Lower lobe of right lung (tissue), 2 donors: ENCODE results near the gene ZBTB33. TPM values are rescaled to one million over a fixed set of nuclear protein-coding genes. Genes with fewer than 3 reads are reported as not detected.

Experiments
- ATAC-seq, 2 donors: fragments of 200-7000 bp; cut with Tn5 transposase; one replicate each; pipeline ENCODE4 v1.9.1; 2020 to 2022; ENCODE audit warnings: mild to moderate bottlenecking in 2 of 2, moderate library complexity in 2 of 2
- DNase-seq: peaks from one replicate; pipeline ENCODE4 v3.0.0-alpha.2; 2020
- H3K27ac ChIP-seq: fragments of 200-600 bp; one replicate; pipeline ENCODE4 v1.8.0; 2022
- H3K27me3 ChIP-seq: fragments of 200-600 bp; one replicate; pipeline ENCODE4 v1.8.0; 2022; ENCODE audit warnings: low read depth
- H3K36me3 ChIP-seq: fragments of 200-600 bp; one replicate; pipeline ENCODE4 v1.8.0; 2022; ENCODE audit warnings: mild to moderate bottlenecking
- H3K4me1 ChIP-seq: fragments of 200-600 bp; one replicate; pipeline ENCODE4 v1.8.0; 2022
- H3K4me3 ChIP-seq: fragments of 200-600 bp; one replicate; pipeline ENCODE4 v1.8.0; 2022; ENCODE audit warnings: mild to moderate bottlenecking
- H3K9me3 ChIP-seq: fragments of 200-600 bp; one replicate; pipeline ENCODE4 v1.8.0; 2022
- CTCF ChIP-seq: fragments of 200-600 bp; IDR thresholded peaks from one replicate; pipeline ENCODE4 v1.8.0; 2022; ENCODE audit warnings: antibody characterized with exemption, mild to moderate bottlenecking
- intact Hi-C: fragments of 100-400 bp; cut with DNase I; formaldehyde crosslinking; loops from one replicate; pipeline ENCODE4 v1.11.0; 2022
- total RNA-seq: library from RNA; stranded (reverse); fragmentation: NEBNext Ultra II Directional; extraction: Animal tissue kit (Norgen Biotek cat#: 25700); gene quantifications from one replicate; pipeline ENCODE4 v1.2.1, GENCODE V29; 2021
- donor health status: DM: no; HTN: yes; CAD: no; lungs with severe emphysema.

Gene ZBTB33
- total RNA-seq, 1 donor from 2014 or later = 21.4 TPM

- intact Hi-C loops = no loop called here
- ATAC-seq (no peak), DNase-seq (no peak)
- Histone ChIP-seq H3K4me1 (no peaks in the 10 kb centered on the region), H3K9me3 (no peaks in the 10 kb centered on the region), H3K27me3 (no peaks in the 10 kb centered on the region), H3K4me3 (no peak overlapping the region), H3K36me3 (peaks cover 12% of the 10 kb centered on the region), H3K27ac (no peak overlapping the region)
- no peak for TF ChIP-seq CTCF
Observed at GRCh38 chrX:120236687-120237479, 13.7 kb upstream of the ZBTB33 start.

- peaks cover 7% of the 10 kb centered on the region for H3K4me1 ChIP-seq
- DNase-seq (no peak), ATAC-seq (no peak)
- no peak overlapping the region for H3K27ac ChIP-seq
- H3K27me3 ChIP-seq = no peaks in the 10 kb centered on the region
- no peak overlapping the region for H3K4me3 ChIP-seq
- H3K36me3 ChIP-seq = peaks cover 12% of the 10 kb centered on the region
- intact Hi-C loops = no loop called here
- TF ChIP-seq CTCF = no peak
- H3K9me3 ChIP-seq = no peaks in the 10 kb centered on the region
Observed at GRCh38 chrX:120238933-120239332, 11.7 kb upstream of the ZBTB33 start.

GRCh38 chrX:120242813-120243212, 7.8 kb upstream of the ZBTB33 start:
- no peak overlapping the region for H3K27ac ChIP-seq
- no peaks in the 10 kb centered on the region for H3K9me3 ChIP-seq
- intact Hi-C loops = no loop called here
- peaks cover 12% of the 10 kb centered on the region for H3K36me3 ChIP-seq
- DNase-seq (no peak), ATAC-seq (no peak)
- peaks cover 9% of the 10 kb centered on the region for H3K4me1 ChIP-seq
- no peak for TF ChIP-seq CTCF
- H3K27me3 ChIP-seq = no peaks in the 10 kb centered on the region
- H3K4me3 ChIP-seq = no peak overlapping the region

GRCh38 chrX:120244395-120244734, 6.2 kb upstream of the ZBTB33 start:
- H3K4me1 ChIP-seq = peaks cover 9% of the 10 kb centered on the region
- intact Hi-C loops = no loop called here
- H3K27me3 ChIP-seq = no peaks in the 10 kb centered on the region
- TF ChIP-seq CTCF = no peak
- H3K27ac ChIP-seq = peak overlapping the region; percentile 91
- DNase-seq = no peak
- H3K36me3 ChIP-seq = peaks cover 7% of the 10 kb centered on the region
- H3K4me3 ChIP-seq = peak overlapping the region; percentile 67
- no peak for ATAC-seq
- no peaks in the 10 kb centered on the region for H3K9me3 ChIP-seq

- no peaks in the 10 kb centered on the region for H3K9me3 ChIP-seq
- peak; percentile 75 for DNase-seq
- intact Hi-C loops = no loop called here
- TF ChIP-seq CTCF = no peak
- peaks cover 1% of the 10 kb centered on the region for H3K36me3 ChIP-seq
- H3K27ac ChIP-seq = peak overlapping the region; percentile 91
- H3K4me1 ChIP-seq = peaks cover 9% of the 10 kb centered on the region
- peak; percentile 89 to 97 for ATAC-seq
- H3K27me3 ChIP-seq = no peaks in the 10 kb centered on the region
- H3K4me3 ChIP-seq = peak overlapping the region; percentile 67
Observed at GRCh38 chrX:120244735-120245498, 5.7 kb upstream of the ZBTB33 start.
